PC-9 (cell line): ENCODE data around the gene ARHGDIG. TPM values are rescaled to one million over a fixed set of nuclear protein-coding genes. Genes with fewer than 3 reads are reported as not detected.

ENCODE experiments used
- BruUV-seq: library from RNA; stranded (reverse); fragments of 400-500 nt; replicated peaks from 2 replicates; lab custom pipeline; 2021; lab: Mats Ljungman, UMichigan
- CTCF ChIA-PET: fragments of 300-600 bp; sonication (Branson Sonifier 250); formaldehyde crosslinking; loops from one replicate; lab custom pipeline; 2022; ENCODE audit warnings: antibody characterized with exemption; lab: Charles Lee
- POLR2A ChIA-PET: fragments of 300-600 bp; sonication (Branson Sonifier 250); formaldehyde crosslinking; loops from one replicate; lab custom pipeline; 2022; ENCODE audit warnings: antibody characterized with exemption; ENCODE audit not compliant: unreplicated experiment; lab: Charles Lee
- DNase-seq, 2 experiments: peaks; one replicate each; pipeline versions ENCODE4 v3.0.0 to v3.0.0-alpha.2; 2015 to 2022; ENCODE audit warnings: mixed read lengths in 1 of 2
- H2AFZ ChIP-seq: fragments of 200-600 bp; sonication (generic); 2 replicates; pipeline ENCODE4 v1.8.1; 2017; ENCODE audit warnings: antibody characterized with exemption
- H3F3A ChIP-seq: fragments of 200-600 bp; sonication (generic); 2 replicates; pipeline ENCODE4 v1.8.1; 2017; ENCODE audit warnings: antibody characterized with exemption, mild to moderate bottlenecking, low read depth; ENCODE audit not compliant: insufficient read depth
- H3K27ac ChIP-seq: fragments of 200-600 bp; sonication (generic); 2 replicates; pipeline ENCODE4 v1.6.1; 2016; ENCODE audit warnings: mixed run types
- H3K27me3 ChIP-seq: fragments of 200-600 bp; sonication (generic); 2 replicates; pipeline ENCODE4 v1.6.1; 2016; ENCODE audit warnings: low read depth, mixed run types; ENCODE audit not compliant: insufficient read depth
- H3K36me3 ChIP-seq: fragments of 200-600 bp; sonication (generic); 2 replicates; pipeline ENCODE4 v1.6.1; 2016; ENCODE audit warnings: low read depth, mixed run types
- H3K4me1 ChIP-seq: fragments of 200-600 bp; sonication (generic); replicated peaks from 2 replicates; pipeline ENCODE4 v1.6.1; 2016; ENCODE audit warnings: mixed run types; ENCODE audit not compliant: insufficient read depth
- H3K4me2 ChIP-seq: fragments of 200-600 bp; sonication (generic); 2 replicates; pipeline ENCODE4 v1.6.1; 2017; ENCODE audit warnings: mixed run types
- H3K4me3 ChIP-seq: fragments of 200-600 bp; sonication (generic); 2 replicates; pipeline ENCODE4 v1.6.1; 2016; ENCODE audit warnings: mixed run types
- H3K79me2 ChIP-seq: fragments of 200-600 bp; sonication (generic); 2 replicates; pipeline ENCODE4 v1.6.1; 2017; ENCODE audit warnings: low read depth, mixed run types
- H3K9me2 ChIP-seq: fragments of 200-600 bp; sonication (generic); 2 replicates; pipeline ENCODE4 v1.8.1; 2017; ENCODE audit warnings: mild to moderate bottlenecking; ENCODE audit not compliant: insufficient read depth
- H3K9me3 ChIP-seq: fragments of 200-600 bp; sonication (generic); 2 replicates; pipeline ENCODE4 v1.8.1; 2016; ENCODE audit warnings: low read depth; ENCODE audit not compliant: insufficient read depth
- H4K20me1 ChIP-seq: fragments of 200-600 bp; sonication (generic); 2 replicates; pipeline ENCODE4 v1.8.1; 2017; ENCODE audit not compliant: insufficient read depth
- EZH2 ChIP-seq: fragments of 200-600 bp; sonication (generic); IDR thresholded peaks from 2 replicates; pipeline ENCODE4 v1.8.0; 2017; ENCODE audit warnings: antibody characterized with exemption, low read depth
- intact Hi-C: fragments of 100-400 bp; cut with micrococcal nuclease; formaldehyde crosslinking; loops from one replicate; pipeline ENCODE4 v1.10.0; 2022; ENCODE audit not compliant: unreplicated experiment
- total RNA-seq: library from RNA; stranded (reverse); gene quantifications from 2 replicates; pipeline ENCODE4 v1.2.3, GENCODE V29; 2021
- TF ChIP-seq, protein P1 (sequence below): fragments of 200-600 bp; sonication (generic); conservative IDR thresholded peaks from 2 replicates; pipeline ENCODE4 v1.6.1; 2017; ENCODE audit warnings: mixed run types, antibody characterized with exemption, mild to moderate bottlenecking, moderate library complexity

The ARHGDIG gene
- total RNA-seq, 1 experiment from 2014 or later = not detected

- no TSS peak for BruUV-seq
- H2AFZ ChIP-seq = no peak overlapping the region
- H3K9me2 ChIP-seq = no peaks in the 10 kb centered on the region
- H3K9me3 ChIP-seq = no peaks in the 10 kb centered on the region
- H3K4me1 ChIP-seq = no peaks in the 10 kb centered on the region
- POLR2A ChIA-PET = no interaction called here
- no peaks in the 10 kb centered on the region for H3K79me2 ChIP-seq
- TF ChIP-seq, protein P1, sequence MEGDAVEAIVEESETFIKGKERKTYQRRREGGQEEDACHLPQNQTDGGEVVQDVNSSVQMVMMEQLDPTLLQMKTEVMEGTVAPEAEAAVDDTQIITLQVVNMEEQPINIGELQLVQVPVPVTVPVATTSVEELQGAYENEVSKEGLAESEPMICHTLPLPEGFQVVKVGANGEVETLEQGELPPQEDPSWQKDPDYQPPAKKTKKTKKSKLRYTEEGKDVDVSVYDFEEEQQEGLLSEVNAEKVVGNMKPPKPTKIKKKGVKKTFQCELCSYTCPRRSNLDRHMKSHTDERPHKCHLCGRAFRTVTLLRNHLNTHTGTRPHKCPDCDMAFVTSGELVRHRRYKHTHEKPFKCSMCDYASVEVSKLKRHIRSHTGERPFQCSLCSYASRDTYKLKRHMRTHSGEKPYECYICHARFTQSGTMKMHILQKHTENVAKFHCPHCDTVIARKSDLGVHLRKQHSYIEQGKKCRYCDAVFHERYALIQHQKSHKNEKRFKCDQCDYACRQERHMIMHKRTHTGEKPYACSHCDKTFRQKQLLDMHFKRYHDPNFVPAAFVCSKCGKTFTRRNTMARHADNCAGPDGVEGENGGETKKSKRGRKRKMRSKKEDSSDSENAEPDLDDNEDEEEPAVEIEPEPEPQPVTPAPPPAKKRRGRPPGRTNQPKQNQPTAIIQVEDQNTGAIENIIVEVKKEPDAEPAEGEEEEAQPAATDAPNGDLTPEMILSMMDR = no peak
- TF ChIP-seq EZH2 = no peak
- no peak overlapping the region for H3K4me3 ChIP-seq
- no peaks in the 10 kb centered on the region for H3K36me3 ChIP-seq
- H3K27ac ChIP-seq = no peak overlapping the region
- no peaks in the 10 kb centered on the region for H3F3A ChIP-seq
- intact Hi-C loops = no loop called here
- no peak for DNase-seq
- CTCF ChIA-PET = interaction anchor here (0.6 kb wide), 1 partner anchor 109 kb away, joined by 5 read pairs; no protein-coding TSS in a partner anchor
- H3K4me2 ChIP-seq = no peak overlapping the region
- H3K27me3 ChIP-seq = no peaks in the 10 kb centered on the region
- H4K20me1 ChIP-seq = 0 out of 2 replicates have a peak, but pooled peaks cover 3% of the 10 kb centered on the region
These were observed 37.0 kb upstream of the ARHGDIG start for GRCh38 chr16:243348-243747.

DNA sequence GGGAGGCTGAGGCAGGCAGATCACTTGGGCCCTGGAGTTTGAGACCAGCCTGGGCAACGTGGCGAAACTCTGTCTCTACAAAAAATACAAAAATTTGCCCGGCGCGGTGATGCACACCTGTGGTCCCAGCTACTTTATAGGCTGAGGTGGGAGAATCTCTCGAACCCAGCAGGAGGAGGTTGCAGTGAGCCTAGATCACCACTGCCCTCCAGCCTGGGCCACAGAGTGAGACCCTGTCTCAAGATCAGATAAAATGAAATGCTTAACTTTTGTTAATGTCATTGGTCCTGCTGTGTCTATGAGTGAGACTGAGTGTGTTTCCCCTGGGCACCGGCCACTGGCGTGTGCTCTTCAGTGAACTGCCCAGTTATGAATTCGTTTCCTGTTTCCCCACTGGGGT, 35.3 kb upstream of the ARHGDIG start:
- BruUV-seq = no TSS peak
- Histone ChIP-seq H3K4me2 (no peak overlapping the region), H3K9me3 (no peaks in the 10 kb centered on the region), H3K27me3 (no peaks in the 10 kb centered on the region), H4K20me1 (0 out of 2 replicates have a peak, but pooled peaks cover 3% of the 10 kb centered on the region), H3K27ac (no peak overlapping the region), H3K4me3 (no peak overlapping the region), H3K4me1 (peaks cover 1% of the 10 kb centered on the region; the same call in 1 of the 2 replicates), H3K9me2 (no peaks in the 10 kb centered on the region), H3F3A (no peaks in the 10 kb centered on the region), H2AFZ (no peak overlapping the region), H3K79me2 (no peaks in the 10 kb centered on the region), H3K36me3 (no peaks in the 10 kb centered on the region)
- ChIA-PET POLR2A (no interaction called here), CTCF (interaction anchor here (0.6 to 0.7 kb wide), 2 partner anchors 38 to 88 kb away, joined by 6 to 24 read pairs; no protein-coding TSS in a partner anchor)
- intact Hi-C loops = no loop called here
- no peak for TF ChIP-seq EZH2
- TF ChIP-seq, protein P1 = no peak
- no peak for DNase-seq

- H3K4me1 ChIP-seq = peaks cover 14% of the 10 kb centered on the region; the same call in 1 of the 2 replicates
- no peaks in the 10 kb centered on the region for H3K79me2 ChIP-seq
- no peak for TF ChIP-seq EZH2
- TF ChIP-seq, protein P1 = no peak
- H3K9me3 ChIP-seq = no peaks in the 10 kb centered on the region
- no peaks in the 10 kb centered on the region for H3K9me2 ChIP-seq
- H3F3A ChIP-seq = no peaks in the 10 kb centered on the region
- intact Hi-C loops = no loop called here
- no peaks in the 10 kb centered on the region for H4K20me1 ChIP-seq
- H3K36me3 ChIP-seq = no peaks in the 10 kb centered on the region
- no peak for DNase-seq
- no peak overlapping the region for H3K4me3 ChIP-seq
- ChIA-PET POLR2A (no interaction called here), CTCF (no interaction called here)
- H3K27me3 ChIP-seq = no peaks in the 10 kb centered on the region
- no peak overlapping the region for H2AFZ ChIP-seq
- H3K27ac ChIP-seq = no peak overlapping the region
- no peak overlapping the region for H3K4me2 ChIP-seq
- no TSS peak for BruUV-seq
These were observed 33.4 kb upstream of the ARHGDIG start for GRCh38 chr16:247027-247426.
